DND-41 (cell line): Measurements from ENCODE around the gene EFCAB9.

ENCODE experiments used
- ATAC-seq: fragments of 200-7000 bp; cut with Tn5 transposase; 3 replicates; pipeline ENCODE4 v1.9.1; 2021; ENCODE audit warnings: low read depth; ENCODE audit not compliant: insufficient read depth
- DNase-seq: peaks from one replicate; pipeline ENCODE4 v3.0.0-alpha.2; 2020
- H2AFZ ChIP-seq: 2 replicates; pipeline ENCODE4 v1.6.0; 2012; ENCODE audit warnings: low read depth, low read length
- H3K27ac ChIP-seq: 2 replicates; pipeline ENCODE4 v1.5.1; 2012; ENCODE audit warnings: low read length, inconsistent platforms
- H3K27me3 ChIP-seq: fragments of 200-600 bp; sonication (generic); 2 replicates; pipeline ENCODE4 v1.6.0; 2012; ENCODE audit warnings: low read length, mild to moderate bottlenecking, inconsistent platforms; ENCODE audit not compliant: insufficient read depth, poor library complexity
- H3K36me3 ChIP-seq: 2 replicates; pipeline ENCODE4 v1.5.1; 2012; ENCODE audit warnings: low read length, inconsistent platforms; ENCODE audit not compliant: insufficient read depth
- H3K4me1 ChIP-seq: 2 replicates; pipeline ENCODE4 v1.5.1; 2012; ENCODE audit warnings: mild to moderate bottlenecking, low read length; ENCODE audit not compliant: insufficient read depth
- H3K4me2 ChIP-seq: 2 replicates; pipeline ENCODE4 v1.6.0; 2012; ENCODE audit warnings: mild to moderate bottlenecking, moderate library complexity, low read length, inconsistent platforms; ENCODE audit not compliant: insufficient read depth
- H3K4me3 ChIP-seq, 2 experiments: fragments of 200-600 bp in 1 of 2; shearing (Covaris generic) in 1 of 2; 2 replicates each; pipeline ENCODE4 v1.5.1; 2012 to 2016; ENCODE audit warnings: inconsistent platforms in 2 of 2, low read length in 2 of 2, mild to moderate bottlenecking in 2 of 2, low read depth in 1 of 2, moderate library complexity in 1 of 2
- H3K79me2 ChIP-seq: 2 replicates; pipeline ENCODE4 v1.6.0; 2012; ENCODE audit warnings: low read length, inconsistent platforms; ENCODE audit not compliant: insufficient read depth
- H3K9ac ChIP-seq: 2 replicates; pipeline ENCODE4 v1.6.0; 2012; ENCODE audit warnings: low read depth, mild to moderate bottlenecking, inconsistent platforms, low read length, moderate library complexity
- H3K9me3 ChIP-seq: 2 replicates; pipeline ENCODE4 v1.5.1; 2012; ENCODE audit warnings: low read length, moderate library complexity, mild to moderate bottlenecking, inconsistent platforms; ENCODE audit not compliant: insufficient read depth, severe bottlenecking
- H4K20me1 ChIP-seq: 2 replicates; pipeline ENCODE4 v1.6.0; 2012; ENCODE audit warnings: low read length; ENCODE audit not compliant: insufficient read depth
- EZH2 ChIP-seq: IDR thresholded peaks from 3 replicates; pipeline ENCODE4 v1.6.1; 2012; ENCODE audit warnings: borderline replicate concordance, low read depth, mild to moderate bottlenecking, moderate library complexity, low read length, inconsistent platforms; ENCODE audit not compliant: severe bottlenecking
- TF ChIP-seq, protein P1 (sequence below): IDR thresholded peaks from 2 replicates; pipeline ENCODE4 v1.5.1; 2012; ENCODE audit warnings: borderline replicate concordance, low read length, moderate library complexity, mild to moderate bottlenecking; ENCODE audit not compliant: poor library complexity, severe bottlenecking; ENCODE audit errors: extremely low read depth

The EFCAB9 gene

DNA sequence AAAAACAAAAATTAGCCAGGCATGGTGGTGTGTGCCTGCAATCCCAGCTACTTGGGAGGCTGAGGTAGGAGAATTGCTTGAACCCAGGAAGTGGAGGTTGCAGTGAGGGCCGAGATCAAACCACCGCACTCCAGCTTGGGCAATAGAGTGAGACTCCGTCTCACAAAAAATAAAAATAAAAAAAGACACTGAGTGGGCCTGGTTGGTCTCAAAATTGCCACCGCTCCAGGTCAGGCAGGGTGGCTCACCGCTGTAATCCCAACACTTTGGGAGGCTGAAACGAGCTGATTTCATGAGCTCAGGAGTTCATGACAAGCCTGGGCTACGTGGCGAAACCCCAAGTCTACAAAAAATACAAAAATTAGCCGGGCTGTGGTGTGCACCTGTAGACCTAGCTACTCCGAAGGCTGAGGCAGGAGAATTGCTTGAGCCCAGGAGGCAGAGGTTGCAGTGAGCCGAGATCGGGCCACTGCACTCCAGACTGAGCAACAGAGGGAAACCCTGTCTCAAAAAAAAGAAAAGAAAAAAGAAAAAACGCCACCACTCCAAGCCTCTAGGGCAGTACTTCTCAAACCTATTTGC is 7.8 kb upstream of the EFCAB9 start:
- TF ChIP-seq EZH2: no peak
- TF ChIP-seq, protein P1, sequence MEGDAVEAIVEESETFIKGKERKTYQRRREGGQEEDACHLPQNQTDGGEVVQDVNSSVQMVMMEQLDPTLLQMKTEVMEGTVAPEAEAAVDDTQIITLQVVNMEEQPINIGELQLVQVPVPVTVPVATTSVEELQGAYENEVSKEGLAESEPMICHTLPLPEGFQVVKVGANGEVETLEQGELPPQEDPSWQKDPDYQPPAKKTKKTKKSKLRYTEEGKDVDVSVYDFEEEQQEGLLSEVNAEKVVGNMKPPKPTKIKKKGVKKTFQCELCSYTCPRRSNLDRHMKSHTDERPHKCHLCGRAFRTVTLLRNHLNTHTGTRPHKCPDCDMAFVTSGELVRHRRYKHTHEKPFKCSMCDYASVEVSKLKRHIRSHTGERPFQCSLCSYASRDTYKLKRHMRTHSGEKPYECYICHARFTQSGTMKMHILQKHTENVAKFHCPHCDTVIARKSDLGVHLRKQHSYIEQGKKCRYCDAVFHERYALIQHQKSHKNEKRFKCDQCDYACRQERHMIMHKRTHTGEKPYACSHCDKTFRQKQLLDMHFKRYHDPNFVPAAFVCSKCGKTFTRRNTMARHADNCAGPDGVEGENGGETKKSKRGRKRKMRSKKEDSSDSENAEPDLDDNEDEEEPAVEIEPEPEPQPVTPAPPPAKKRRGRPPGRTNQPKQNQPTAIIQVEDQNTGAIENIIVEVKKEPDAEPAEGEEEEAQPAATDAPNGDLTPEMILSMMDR: no peak
- Histone ChIP-seq H4K20me1 (peaks cover 20% of the 10 kb centered on the region), H3K9me3 (no peaks in the 10 kb centered on the region), H3K27me3 (peaks cover 6% of the 10 kb centered on the region), H3K27ac (peak overlapping the region; percentile 70; the same call in 1 of the 2 replicates), H2AFZ (no peak overlapping the region), H3K4me2 (peak overlapping the region; percentile 89), H3K79me2 (peaks cover 56% of the 10 kb centered on the region), H3K9ac (peak overlapping the region; percentile 81; the same call in 1 of the 2 replicates), H3K4me3 (peak overlapping the region in 1 of 2 experiments; percentile 98; a peak in 2 of 4 replicates), H3K36me3 (peaks cover 3% of the 10 kb centered on the region; the same call in 1 of the 2 replicates), H3K4me1 (peaks cover 34% of the 10 kb centered on the region)
- ATAC-seq (no peak), DNase-seq (no peak)

DNA sequence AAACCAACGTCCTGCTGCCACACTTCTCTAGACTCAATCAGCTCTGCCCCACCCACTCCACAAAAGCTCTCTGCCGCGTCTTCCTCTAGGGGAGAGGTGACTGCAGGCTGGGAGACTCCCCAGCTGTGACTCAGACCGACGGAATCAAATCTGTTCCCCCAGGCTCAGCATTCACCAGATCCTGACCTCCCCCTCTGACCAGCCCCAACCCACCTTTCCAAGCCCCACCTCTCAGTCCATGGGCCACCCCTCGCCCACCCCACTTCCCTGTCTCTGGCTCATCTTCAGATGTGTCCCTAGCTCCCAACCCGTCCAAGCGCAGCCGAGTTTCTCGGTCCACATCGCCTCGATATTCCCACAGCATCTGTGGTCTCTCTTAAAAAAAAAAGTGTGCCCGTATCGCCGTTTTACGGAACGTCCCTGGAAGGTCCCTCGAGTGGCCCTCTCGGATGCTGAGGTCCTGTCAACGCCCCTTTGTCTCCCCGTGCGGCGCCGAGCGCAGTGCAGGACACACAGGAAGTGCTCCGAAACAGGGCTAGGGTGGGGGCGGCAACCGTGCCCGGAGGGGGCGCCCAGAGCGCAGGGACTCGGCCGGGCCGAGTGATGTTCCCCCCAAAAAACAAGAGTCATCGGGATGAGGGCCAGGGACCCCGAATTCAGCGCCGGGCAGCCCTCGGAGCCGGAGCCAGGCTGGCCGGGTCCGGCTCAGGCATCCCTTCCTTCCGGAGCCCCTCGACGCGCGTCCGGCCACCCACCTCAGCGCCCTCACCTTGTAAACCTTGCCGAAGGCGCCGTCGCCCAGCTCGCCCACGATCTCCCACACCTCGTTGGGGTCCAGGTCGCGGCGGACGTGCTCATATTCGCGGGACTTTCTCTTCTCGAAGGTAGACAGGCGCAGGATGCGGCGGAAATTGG is 6.6 kb upstream of the EFCAB9 start:
- H3K27me3 ChIP-seq: peaks cover 6% of the 10 kb centered on the region
- H3K79me2 ChIP-seq: peaks cover 52% of the 10 kb centered on the region
- H3K4me3 ChIP-seq: peak overlapping the region; percentile 92 to 98
- H3K27ac ChIP-seq: peak overlapping the region; percentile 70
- peak overlapping the region; percentile 89 for H3K4me2 ChIP-seq
- DNase-seq: peak; percentile 66
- ATAC-seq: peak; percentile 42
- H3K9ac ChIP-seq: peak overlapping the region; percentile 81
- no peaks in the 10 kb centered on the region for H3K9me3 ChIP-seq
- H3K36me3 ChIP-seq: peaks cover 3% of the 10 kb centered on the region; the same call in 1 of the 2 replicates
- H2AFZ ChIP-seq: peak overlapping the region; percentile 95
- TF ChIP-seq, protein P1: no peak
- no peak for TF ChIP-seq EZH2
- H3K4me1 ChIP-seq: peaks cover 34% of the 10 kb centered on the region
- H4K20me1 ChIP-seq: peaks cover 20% of the 10 kb centered on the region

DNA sequence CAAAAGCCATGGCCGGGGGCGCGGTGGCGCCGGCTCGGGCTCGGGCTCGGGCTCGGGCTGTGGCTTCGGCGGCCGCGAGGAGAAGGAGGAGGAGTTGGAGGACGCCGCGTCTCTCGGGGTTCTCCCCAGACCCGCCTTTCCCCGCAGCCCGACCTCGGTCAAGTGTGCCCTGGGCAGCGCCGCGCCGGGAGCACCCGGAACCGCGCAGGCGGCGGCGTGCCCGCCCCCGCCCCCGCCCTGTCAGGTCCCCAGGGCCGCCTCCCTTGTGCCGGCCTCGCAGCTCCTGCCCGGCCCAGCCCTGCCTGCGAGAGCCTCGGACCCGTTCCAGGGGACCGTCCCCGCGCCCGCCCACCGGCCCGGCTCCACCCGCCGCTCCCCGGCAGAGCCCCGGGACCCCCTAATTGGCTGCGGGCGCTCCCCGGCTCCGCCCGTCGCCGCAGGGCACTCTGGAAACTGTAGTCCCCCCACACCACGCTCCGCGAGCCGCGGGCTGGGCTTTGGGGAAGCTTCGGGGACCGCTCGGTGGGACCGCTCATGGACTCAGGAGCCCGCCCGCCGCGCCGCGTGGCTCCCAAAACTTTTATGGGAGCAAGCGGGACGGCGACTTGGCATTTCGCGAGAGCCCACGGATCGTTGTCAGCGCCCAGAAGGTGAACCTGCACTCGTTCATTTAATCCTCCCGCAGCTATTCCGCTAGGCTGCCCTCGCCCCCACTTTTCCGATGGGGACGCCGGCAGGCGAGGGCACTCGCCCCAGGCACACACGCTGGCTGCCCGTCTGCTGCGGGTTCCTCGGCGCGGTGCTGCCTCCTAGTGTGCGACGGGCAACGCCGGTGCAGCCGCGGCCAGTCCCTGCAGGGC is 5.7 kb upstream of the EFCAB9 start, which contains the start of gene STK10:
TSS of gene STK10 (minus strand) at position 192 of the 860 bp plus-strand sequence. CDS start at position 10, 182 bp downstream.
- Histone ChIP-seq H3K4me1 (peaks cover 34% of the 10 kb centered on the region), H4K20me1 (peaks cover 20% of the 10 kb centered on the region), H3K9me3 (no peaks in the 10 kb centered on the region), H3K9ac (peak within 1 kb of the TSS; percentile 81), H3K27ac (peak within 1 kb of the TSS; percentile 70), H3K27me3 (peaks cover 6% of the 10 kb centered on the region), H3K79me2 (peaks cover 44% of the 10 kb centered on the region), H3K36me3 (peaks cover 3% of the 10 kb centered on the region; the same call in 1 of the 2 replicates), H2AFZ (peak within 1 kb of the TSS; percentile 95), H3K4me2 (peak within 1 kb of the TSS; percentile 89), H3K4me3 (peak within 1 kb of the TSS; percentile 92 to 98)
- TF ChIP-seq EZH2: no peak
- TF ChIP-seq, protein P1: peak; percentile 93
- peak; percentile 89 for DNase-seq
- peak; percentile 90 for ATAC-seq
